Iris pigment epithelial cell (primary cell): Measurements from ENCODE around the gene IL32.
"Not testable (repeated sequence)": the region's sequence is repeated elsewhere in the genome, so short reads cannot be mapped to it uniquely, and the experiment has no call there.

Experiments used
- DNase-seq: peaks from one replicate; pipeline ENCODE4 v3.0.0-alpha.2; 2011; ENCODE audit warnings: low read depth

The IL32 gene

DNA sequence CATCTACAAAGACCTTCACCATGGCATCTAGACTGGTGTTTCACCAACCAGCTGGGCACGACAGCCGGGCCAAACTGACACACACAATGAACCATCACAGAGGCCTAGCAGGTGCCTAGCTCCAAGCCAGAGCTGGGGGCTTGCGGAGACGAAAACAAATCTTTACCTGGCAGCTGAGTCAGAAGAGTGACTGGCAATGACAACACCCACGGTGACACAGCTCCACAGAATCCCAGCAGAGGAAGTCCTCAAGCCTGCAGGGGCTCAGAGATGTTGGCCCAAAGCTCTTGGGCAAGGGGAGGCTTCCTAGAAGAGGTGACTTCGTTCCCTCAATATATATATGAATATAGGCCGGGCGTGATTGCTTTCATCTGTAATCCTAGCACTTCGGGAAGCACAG is 13.9 kb upstream of the IL32 start:
- DNase-seq: no peak

DNA sequence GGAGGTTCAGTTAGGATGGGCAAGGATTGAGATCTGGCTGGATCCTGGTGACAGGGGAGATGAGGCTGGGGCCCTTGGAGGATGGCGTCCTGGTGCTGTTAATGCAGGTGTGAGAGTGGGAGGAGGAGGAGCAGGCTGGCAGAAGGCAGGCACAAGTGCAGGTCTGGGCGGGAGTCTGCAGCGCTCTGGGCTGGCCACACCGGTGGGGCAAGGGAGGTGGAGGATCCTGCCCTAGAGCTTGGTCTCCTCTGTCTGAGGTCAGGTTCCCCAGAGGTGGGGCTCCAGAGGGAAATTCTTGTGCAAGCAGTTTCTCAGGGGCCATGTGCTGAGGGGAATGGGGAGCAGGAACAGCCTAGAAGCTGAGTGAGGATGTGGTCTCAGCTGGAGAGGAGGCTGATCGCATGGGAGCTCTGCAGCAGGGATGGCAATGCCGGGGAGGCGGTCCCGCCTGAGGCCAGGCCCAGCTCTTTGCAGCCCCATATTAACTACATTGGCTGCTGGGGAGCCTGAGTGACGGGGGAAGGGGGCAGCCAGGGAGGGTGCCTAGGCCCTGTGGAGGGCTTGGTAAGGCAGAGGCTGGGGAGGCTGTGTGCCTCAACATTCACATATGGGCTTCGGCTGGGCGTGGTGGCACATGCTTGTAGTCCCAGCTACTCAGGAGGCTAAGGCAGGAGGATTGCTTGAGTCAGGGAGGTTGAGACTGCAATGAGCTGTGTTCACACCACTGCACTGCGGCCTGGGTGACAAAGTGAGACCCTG is 12.7 kb upstream of the IL32 start:
- DNase-seq: not testable (repeated sequence)

DNA sequence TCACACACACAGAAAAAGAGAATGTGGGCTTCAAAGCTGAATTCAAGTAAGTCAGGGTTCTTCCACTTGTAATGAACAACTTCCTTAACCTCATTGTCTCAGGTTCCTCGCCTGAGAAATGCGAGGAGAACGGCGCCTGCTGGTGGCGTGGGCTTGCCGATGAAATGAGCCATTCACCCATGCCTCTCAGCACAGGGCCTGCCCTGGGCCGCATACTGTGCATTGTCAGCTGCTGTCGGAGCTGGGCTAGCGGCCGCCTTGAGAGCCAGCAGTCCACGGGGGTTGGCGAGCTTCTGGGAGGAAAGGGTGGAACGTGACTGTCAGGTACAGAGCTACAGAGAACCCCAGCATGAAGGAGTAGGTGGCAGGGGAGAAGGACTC is 12.1 kb upstream of the IL32 start:
- DNase-seq: not testable (repeated sequence)

DNA sequence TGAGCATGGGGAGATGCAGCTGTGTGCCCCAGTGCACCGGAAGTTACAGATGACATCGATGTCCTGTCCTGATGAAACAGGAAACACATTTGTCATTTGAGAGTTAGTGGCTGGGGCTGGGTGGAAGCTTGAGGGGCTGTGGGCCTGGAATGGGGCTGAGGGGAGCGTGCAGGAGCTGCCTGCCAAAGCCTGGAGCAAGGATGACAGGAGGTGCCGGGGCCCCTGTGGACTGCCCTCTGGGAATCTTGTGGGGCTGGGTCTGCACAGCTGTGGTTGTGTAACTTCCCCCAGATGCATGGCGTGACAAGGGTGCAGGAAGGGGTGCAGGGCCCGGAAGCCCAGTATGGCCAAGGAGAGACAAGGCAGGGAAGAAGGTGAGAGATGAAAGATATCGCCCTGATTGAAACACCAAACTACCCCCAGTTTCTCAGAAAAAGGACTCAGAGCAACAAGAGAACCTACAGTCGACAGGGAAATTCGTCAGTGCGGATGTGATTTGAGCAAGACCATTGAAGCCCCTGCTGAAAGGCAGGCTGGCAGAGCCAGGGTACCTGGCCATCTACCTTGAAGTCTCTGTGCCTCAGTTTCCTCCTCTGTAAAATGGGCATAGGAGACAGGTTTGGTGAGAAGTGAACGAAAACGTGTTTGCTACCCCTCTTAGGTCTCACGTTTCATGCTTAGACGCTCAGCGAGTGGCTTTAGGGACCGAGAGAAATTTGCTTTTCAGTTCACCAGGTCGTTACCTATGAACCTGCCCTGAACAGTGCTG is 10.3 kb upstream of the IL32 start:
- no peak for DNase-seq

DNA sequence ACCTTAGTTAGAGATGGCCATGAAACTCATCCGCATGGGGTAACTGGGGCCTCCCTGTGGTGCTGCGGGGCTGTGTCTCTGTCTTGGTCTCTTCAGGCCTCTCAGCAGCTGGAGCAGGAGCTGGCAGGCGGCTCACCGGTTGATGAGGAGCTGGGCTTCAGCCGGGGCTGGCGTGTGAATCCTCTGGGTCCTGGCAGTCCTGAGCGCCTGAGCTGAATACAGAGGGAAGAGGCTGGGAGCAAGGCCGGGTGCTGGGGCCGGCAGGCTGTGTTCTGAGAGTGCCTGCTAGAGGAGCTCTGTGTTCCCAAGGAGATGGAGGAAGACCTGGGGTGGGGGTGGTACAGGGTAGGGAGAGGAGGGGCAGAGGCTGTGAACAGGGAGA is 9.7 kb upstream of the IL32 start:
- not testable (repeated sequence) for DNase-seq

DNA sequence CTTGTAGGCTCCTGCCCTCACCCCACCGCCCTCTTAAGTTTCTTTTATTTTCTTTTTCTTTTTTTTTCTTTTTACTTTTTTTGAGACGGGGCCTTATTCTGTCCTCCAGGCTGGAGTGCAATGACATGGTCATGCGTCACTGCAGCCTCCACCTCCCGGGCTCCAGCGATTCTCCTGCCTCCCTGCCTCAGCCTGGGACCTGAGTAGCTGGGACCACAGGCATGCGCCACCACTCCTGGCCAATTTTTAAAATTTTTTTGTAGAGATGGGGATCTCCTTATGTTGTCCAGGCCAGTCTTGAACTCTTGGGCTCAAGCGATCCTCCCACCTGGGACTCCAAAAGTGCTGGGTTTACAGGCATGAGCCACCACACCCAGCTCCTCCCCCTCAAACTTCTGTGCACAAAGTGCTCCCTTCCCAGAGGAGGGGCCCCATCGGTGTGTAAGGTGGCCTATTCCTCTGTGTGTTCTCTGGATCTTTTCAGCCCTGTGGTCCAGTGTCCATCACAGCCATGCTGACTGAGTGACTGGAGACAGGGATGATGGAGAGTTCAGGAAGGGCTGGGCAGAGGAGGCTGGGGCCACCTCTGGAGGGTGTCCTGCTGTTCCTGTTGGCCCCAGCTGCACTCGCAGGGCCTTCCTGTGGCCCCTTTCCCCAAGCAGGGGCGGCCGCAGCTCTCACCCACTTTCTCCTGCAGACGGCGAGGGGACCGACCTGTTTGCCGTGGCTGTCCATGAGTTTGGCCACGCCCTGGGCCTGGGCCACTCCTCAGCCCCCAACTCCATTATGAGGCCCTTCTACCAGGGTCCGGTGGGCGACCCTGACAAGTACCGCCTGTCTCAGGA is 8.9 kb upstream of the IL32 start:
- DNase-seq: no peak

DNA sequence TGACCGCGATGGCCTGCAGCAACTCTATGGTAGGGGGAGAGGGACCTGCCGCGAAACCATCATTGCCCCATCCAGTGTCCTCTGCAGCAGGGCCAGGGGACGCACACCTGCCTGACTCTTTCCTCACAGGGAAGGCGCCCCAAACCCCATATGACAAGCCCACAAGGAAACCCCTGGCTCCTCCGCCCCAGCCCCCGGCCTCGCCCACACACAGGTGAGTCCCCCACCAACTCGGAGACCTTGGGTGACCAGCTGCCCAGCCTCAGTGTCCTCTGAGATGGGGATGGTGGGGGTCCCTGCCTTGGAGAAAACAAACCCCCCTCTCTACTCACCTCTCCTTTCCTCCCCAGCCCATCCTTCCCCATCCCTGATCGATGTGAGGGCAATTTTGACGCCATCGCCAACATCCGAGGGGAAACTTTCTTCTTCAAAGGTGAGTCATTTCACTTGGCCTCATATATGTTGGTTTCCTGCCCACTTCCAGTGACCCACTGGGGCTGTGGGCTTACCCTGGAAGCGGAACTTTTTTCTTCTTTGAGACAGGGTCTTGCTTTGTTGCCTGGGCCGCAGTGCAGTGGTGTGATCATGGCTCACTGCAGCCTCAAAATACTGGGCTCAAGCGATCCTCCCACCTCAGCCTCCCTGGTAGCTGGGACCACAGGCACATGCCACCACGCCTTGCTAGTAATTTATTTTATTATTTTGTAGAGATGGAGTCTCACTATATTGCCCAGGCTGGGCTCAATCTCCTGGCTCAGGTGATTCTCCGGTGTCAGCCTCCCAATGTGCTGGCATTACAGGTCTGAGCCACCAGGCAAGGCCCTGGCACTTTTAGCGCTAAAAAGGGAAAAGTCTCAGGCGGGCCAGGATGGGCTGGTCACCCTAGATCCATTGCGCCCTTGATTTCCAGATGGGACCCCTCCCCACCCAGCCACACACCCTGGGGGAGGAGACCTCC is 8.0 kb upstream of the IL32 start:
- DNase-seq: no peak

DNA sequence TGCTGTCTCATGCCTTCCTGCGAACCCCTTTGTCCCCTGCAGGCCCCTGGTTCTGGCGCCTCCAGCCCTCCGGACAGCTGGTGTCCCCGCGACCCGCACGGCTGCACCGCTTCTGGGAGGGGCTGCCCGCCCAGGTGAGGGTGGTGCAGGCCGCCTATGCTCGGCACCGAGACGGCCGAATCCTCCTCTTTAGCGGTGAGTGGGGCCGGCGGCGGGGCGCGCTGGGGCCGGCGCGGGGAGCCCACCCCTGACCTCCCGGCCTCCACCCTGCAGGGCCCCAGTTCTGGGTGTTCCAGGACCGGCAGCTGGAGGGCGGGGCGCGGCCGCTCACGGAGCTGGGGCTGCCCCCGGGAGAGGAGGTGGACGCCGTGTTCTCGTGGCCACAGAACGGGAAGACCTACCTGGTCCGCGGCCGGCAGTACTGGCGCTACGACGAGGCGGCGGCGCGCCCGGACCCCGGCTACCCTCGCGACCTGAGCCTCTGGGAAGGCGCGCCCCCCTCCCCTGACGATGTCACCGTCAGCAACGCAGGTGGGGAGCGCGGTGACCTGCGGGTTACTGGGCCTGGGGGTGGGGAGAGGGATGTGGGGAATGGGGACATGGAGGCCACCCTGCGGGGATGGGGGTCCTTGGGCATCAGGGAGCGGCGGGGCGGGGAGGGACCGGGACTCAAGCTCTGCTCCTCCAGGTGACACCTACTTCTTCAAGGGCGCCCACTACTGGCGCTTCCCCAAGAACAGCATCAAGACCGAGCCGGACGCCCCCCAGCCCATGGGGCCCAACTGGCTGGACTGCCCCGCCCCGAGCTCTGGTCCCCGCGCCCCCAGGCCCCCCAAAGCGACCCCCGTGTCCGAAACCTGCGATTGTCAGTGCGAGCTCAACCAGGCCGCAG is 7.1 kb upstream of the IL32 start:
- DNase-seq: peak; percentile 23

DNA sequence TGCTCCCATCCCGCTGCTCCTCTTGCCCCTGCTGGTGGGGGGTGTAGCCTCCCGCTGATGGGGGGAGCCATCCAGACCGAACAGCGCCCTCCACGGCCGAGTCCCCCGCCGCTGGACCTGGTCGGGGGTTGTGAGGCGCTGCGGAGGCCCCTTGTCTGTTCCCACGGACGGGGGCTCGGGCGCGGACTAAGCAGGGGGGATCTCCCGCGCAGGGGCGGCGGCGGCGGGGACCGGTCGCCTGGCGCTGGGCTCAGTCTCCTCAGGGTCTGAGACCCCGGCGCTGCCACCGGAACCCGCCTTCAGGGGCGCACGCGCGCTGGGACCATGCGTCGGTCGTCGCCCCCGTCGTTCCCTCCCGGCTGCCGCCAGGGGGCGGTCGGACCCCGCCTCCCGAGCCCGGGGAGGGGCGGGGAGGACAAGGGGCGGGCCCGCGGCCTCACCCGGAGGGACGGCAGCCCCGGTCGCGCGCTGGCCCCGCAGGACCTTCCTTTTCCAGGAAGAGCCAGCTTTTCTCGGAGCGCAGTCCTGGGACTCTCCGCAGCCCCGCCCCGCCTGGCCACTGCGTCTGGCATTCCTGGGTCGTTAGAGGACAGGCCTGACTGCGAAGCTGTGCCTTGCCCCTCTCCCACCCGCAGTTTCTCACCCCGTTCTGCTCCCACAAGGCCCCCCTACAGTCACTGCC is 6.3 kb upstream of the IL32 start:
- DNase-seq: peak; percentile 73

DNA sequence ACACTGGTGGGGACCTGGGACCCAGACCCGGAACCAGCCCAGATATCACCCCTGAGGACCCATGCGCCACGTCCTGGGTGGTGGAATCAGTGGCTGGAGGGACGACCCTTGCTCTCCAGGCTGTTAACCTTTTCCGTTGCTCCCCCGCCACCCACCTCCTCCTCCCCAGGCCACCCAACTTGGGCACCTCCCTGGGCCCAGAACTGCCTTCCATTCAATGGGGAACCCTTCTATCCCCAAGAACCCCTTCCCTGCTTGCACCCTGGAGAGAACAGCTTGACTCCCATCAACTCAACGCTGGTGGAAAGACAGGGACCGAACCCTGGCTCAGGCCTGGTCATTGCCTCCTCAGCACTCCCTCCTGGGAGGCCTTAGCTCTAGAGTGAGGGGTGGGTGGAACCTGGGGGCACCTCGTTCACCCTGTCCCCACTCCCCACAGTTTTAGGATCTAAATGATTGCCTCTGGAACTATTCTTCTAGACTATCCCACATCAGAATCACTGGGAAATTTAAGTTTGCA is 5.7 kb upstream of the IL32 start:
- no peak for DNase-seq

DNA sequence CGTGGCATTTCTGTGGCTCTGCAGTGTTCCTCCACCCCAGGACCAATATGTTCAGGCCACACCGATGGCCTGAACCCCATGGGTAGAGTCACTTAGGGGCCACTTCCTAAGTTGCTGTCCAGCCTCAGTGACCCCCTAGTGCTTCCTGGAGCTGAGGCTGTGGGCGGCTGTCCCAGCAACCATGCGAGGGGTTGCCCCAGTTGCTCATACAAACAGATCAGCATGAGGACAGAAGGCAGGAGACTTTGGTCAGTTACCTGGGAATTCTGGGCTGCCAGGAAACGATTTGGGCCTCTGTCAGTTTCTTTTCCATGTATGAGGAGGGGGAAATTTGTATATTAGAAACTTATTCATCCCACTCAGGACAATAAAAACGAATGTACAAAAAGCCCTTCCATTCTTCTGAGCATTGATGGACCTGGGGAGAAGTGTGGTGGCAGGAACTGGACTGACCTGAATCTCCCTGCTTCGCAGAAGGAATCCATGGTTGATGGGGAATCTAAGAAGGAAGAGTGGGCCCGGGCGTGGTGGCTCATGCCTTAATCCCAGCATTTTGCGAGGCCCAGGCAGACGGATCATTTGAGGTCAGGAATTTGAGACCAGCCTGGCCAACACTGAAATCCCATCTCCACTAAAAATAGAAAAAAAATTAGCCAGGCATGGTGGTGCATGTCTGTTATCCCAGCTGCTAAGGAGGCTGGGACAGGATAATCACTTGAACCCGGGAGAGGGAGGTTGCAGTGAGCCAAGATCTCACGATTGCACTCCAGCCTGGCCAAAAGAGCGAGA is 4.9 kb upstream of the IL32 start:
- no peak for DNase-seq

DNA sequence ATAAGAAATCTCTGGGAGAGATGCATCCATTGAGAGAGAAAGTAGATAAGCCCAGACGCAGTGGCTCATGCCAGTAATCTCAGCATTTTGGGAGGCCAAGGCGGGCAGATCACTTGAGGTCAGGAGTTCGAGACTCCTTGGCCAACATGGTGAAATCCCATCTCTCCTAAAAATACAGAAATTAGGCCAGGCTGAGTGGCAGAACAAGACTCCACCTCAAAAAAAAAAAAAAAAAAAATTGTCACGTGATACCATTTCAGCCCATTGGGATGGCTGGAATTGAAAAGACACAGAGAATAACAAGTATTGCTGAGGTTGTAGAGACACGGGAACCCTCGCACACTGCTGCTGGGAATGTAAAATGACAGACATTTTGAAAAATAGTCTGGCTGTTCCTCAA is 2.9 kb upstream of the IL32 start:
- DNase-seq: no peak

DNA sequence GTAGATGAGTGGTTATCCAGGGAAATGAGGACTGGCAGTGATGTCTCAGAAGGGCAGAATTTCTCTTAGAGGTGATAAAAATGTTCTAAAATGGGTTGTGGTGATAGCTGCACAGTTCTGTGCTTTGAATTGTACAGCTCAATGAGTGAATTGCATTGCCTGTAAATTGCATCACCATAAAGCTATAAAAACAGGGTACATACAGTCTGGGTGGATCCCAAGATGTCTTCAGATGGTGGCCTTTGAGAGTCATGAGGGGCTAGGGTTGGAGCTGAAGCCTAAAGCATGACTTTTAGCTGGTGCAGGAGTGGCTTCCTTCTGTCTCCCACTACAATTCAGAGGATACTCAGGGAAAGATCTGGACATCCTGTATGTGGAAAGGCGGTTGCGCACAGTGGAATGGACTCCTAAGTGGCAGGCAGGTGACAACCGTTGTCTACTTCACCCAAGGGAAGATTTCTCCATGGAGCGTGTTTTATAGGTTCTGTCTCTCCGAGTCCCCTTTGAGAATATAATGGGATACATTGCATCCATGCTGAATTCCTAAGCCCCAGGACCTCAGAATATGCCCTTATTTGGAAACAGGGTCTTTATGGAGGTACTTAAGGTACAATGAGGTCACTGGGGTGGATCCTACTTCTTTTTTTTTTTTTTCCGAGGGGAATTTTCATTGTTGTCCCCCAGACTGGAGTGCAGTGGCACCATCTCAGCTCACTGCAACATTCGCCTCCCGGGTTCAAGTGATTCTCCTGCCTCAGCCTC is 1.6 kb upstream of the IL32 start:
- DNase-seq: no peak

DNA sequence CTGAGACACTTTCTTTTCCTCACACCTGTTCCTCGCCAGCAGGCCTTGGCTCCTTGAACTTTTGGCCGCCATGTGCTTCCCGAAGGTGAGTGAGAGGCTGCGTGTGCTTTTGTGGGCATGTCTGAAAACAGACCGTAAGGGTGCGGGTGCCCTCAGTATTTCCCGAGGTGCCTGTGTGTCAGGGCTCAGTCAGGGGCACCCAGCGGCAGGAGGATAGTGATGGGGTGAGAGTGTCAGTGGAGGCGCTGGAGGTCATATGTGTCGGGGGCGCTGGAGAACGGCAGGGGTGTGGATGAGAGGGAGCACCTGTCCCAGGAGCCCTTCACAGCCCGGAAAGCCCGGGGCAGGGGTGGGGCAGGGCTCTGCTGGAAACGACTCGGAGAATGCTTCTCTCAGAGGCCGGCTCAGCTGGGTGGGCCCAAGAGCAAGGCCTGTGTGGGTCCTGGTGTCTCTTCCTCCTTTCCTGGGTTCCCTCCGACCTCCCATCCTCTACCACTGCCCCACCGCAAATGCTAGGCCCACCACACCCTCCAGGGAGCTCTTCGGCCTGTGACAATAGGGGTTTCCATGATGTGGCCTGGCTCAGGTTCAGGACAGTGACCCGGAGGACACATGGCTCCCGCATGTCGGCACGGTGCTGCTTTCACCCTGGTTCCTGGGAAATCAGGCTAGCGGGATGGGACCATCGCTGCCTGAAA is 451 bp downstream of the IL32 start:
- DNase-seq: no peak

DNA sequence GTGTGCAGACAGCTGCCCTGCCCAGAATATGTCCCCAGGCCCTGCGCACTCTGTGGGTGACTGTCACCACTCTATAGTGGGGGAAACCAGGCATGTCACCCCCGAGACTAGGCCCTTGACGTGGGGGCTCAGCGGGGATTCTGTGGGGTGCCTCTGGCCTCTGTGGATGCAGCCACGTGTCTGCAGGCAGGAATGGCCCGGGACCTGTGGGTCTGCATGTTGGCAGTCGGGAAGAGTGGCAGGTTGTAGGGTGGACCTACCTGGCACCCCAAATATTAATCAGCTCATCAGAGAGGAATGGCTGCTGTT is 954 bp downstream of the IL32 start:
- DNase-seq: no peak

DNA sequence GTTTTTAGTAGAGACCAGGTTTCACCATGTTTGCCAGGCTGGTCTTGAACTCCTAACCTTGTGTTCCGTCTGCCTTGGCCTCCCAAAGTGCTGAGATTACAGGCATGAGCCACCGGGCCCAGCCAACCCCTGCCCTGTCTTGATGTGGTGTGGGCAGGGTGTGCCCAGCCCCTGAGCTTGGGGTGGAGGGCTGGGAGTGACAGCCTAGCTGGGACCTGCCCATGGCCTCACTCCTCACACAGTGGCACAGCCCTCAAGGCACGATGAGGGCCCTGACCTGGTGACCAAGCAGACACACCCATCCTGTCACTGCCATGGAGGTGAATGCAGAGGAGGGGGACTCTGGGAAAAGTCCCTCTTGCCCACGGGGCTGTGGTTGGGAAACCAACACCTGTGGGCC is 3.0 kb downstream of the IL32 start:
- DNase-seq: no peak

DNA sequence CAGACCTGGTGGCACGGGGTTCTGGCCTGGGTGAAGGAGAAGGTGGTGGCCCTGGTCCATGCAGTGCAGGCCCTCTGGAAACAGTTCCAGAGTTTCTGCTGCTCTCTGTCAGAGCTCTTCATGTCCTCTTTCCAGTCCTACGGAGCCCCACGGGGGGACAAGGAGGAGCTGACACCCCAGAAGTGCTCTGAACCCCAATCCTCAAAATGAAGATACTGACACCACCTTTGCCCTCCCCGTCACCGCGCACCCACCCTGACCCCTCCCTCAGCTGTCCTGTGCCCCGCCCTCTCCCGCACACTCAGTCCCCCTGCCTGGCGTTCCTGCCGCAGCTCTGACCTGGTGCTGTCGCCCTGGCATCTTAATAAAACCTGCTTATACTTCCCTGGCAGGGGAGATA is 3.7 kb downstream of the IL32 start:
- not testable (repeated sequence) for DNase-seq

DNA sequence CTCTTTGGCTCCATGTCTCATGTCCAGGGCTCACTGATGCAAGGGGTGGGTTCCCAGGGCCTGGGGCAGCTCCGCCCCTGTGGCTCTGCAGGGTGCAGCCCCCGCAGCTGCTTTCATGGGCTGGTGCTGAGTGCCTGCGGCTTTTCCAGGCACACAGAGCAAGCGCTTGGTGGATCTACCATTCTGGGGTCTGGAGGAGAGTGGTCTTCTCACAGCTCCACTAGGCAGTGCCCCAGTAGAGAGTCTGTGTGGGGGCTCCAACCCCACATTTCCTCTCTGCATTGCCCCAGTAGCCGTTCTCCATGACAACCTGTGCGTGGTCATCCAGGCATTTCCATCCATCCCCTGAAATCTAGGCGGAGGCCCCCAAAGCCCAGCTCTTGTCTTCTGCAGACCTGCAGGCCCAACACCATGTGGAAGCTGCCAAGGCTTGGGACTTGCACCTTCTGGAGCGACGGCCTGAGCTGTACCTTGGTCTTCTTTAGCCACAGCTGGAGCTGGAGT is 5.2 kb downstream of the IL32 start:
- no peak for DNase-seq
